Measurements from ENCODE around the gene SIMC1. TPM values are rescaled to one million over a fixed set of nuclear protein-coding genes. Genes with fewer than 3 reads are reported as not detected.
"Not testable (repeated sequence)": the region's sequence is repeated elsewhere in the genome, so short reads cannot be mapped to it uniquely, and the experiment has no call there.

Gene SIMC1
- total RNA-seq, 2 experiments from 2014 or later: 33.6 to 57.5 TPM

GRCh38 chr5:176222006-176222405 is 16.2 kb upstream of the SIMC1 start:
- H3K36me3 ChIP-seq (ENCODE audit: insufficient read depth, low read length); H3K27ac ChIP-seq (ENCODE audit: low read depth, low read length, poor library complexity, severe bottlenecking); POLR2A ChIA-PET; H3K4me1 ChIP-seq (ENCODE audit: insufficient read depth, low read length, poor library complexity, severe bottlenecking); H2AFZ ChIP-seq (ENCODE audit: low read length); H3K9me2 ChIP-seq (ENCODE audit: insufficient read depth, low read length); H3K9me3 ChIP-seq (ENCODE audit: low read length); H3K4me2 ChIP-seq (ENCODE audit: low read length); BruUV-seq (replicated peaks); H4K20me1 ChIP-seq (ENCODE audit: insufficient read depth, low read length); H3K79me2 ChIP-seq (ENCODE audit: insufficient read depth, low read depth, low read length); H3K4me3 ChIP-seq (ENCODE audit: low read depth, low read length, poor library complexity, severe bottlenecking); CTCF ChIA-PET (ENCODE audit: unreplicated experiment); intact Hi-C loops (cut with micrococcal nuclease; ENCODE audit: unreplicated experiment); DNase-seq (ENCODE audit: low spot score): not testable (repeated sequence)

- DNase-seq (ENCODE audit: low spot score); intact Hi-C loops (cut with micrococcal nuclease; ENCODE audit: unreplicated experiment); H3K27ac ChIP-seq (ENCODE audit: low read depth, low read length, poor library complexity, severe bottlenecking); POLR2A ChIA-PET; H3K4me3 ChIP-seq (ENCODE audit: low read depth, low read length, poor library complexity, severe bottlenecking); H3K36me3 ChIP-seq (ENCODE audit: insufficient read depth, low read length); H4K20me1 ChIP-seq (ENCODE audit: insufficient read depth, low read length); H3K79me2 ChIP-seq (ENCODE audit: insufficient read depth, low read depth, low read length); H3K4me2 ChIP-seq (ENCODE audit: low read length); H2AFZ ChIP-seq (ENCODE audit: low read length); CTCF ChIA-PET (ENCODE audit: unreplicated experiment); H3K9me2 ChIP-seq (ENCODE audit: insufficient read depth, low read length); H3K4me1 ChIP-seq (ENCODE audit: insufficient read depth, low read length, poor library complexity, severe bottlenecking); H3K9me3 ChIP-seq (ENCODE audit: low read length); BruUV-seq (replicated peaks): not testable (repeated sequence)
These were observed 9.9 kb upstream of the SIMC1 start for GRCh38 chr5:176228358-176228757.

GRCh38 chr5:176233253-176233652 is 5.0 kb upstream of the SIMC1 start:
- H3K36me3 ChIP-seq (ENCODE audit: insufficient read depth, low read length); H4K20me1 ChIP-seq (ENCODE audit: insufficient read depth, low read length); H2AFZ ChIP-seq (ENCODE audit: low read length); CTCF ChIA-PET (ENCODE audit: unreplicated experiment); H3K4me2 ChIP-seq (ENCODE audit: low read length); H3K27ac ChIP-seq (ENCODE audit: low read depth, low read length, poor library complexity, severe bottlenecking); H3K9me2 ChIP-seq (ENCODE audit: insufficient read depth, low read length); DNase-seq (ENCODE audit: low spot score); H3K4me3 ChIP-seq (ENCODE audit: low read depth, low read length, poor library complexity, severe bottlenecking); H3K79me2 ChIP-seq (ENCODE audit: insufficient read depth, low read depth, low read length); BruUV-seq (replicated peaks); H3K9me3 ChIP-seq (ENCODE audit: low read length); POLR2A ChIA-PET: not testable (repeated sequence)
- intact Hi-C loops (cut with micrococcal nuclease; ENCODE audit: unreplicated experiment): loop anchor here (10.0 kb wide), 1 partner anchor 152 kb away; the partner anchor contains the start of genes HIGD2A and NOP16
- H3K4me1 ChIP-seq (ENCODE audit: insufficient read depth, low read length, poor library complexity, severe bottlenecking): peaks cover 10% of the 10 kb centered on the region

- H3K4me2 ChIP-seq (ENCODE audit: low read length); CTCF ChIA-PET (ENCODE audit: unreplicated experiment); BruUV-seq (replicated peaks); H3K27ac ChIP-seq (ENCODE audit: low read depth, low read length, poor library complexity, severe bottlenecking); H3K79me2 ChIP-seq (ENCODE audit: insufficient read depth, low read depth, low read length); H3K9me3 ChIP-seq (ENCODE audit: low read length); H3K9me2 ChIP-seq (ENCODE audit: insufficient read depth, low read length); H4K20me1 ChIP-seq (ENCODE audit: insufficient read depth, low read length); H3K4me3 ChIP-seq (ENCODE audit: low read depth, low read length, poor library complexity, severe bottlenecking); H3K36me3 ChIP-seq (ENCODE audit: insufficient read depth, low read length): not testable (repeated sequence)
- peak; percentile 68 for TF ChIP-seq CTCF (conservative IDR thresholded peaks at IDR 0.05; ENCODE audit: low read length)
- DNase-seq (ENCODE audit: low spot score): peak; percentile 83
- intact Hi-C loops (cut with micrococcal nuclease; ENCODE audit: unreplicated experiment): loop anchor here (10.0 kb wide), 1 partner anchor 150 kb away; the partner anchor contains the start of genes HIGD2A and NOP16
- POLR2A ChIA-PET: interaction anchor here (0.6 kb wide), 1 partner anchor 876 kb away, joined by 4 read pairs; no protein-coding TSS in a partner anchor
- peak overlapping the region; percentile 15; the same call in 1 of the 2 replicates for H2AFZ ChIP-seq (ENCODE audit: low read length)
- peaks cover 10% of the 10 kb centered on the region for H3K4me1 ChIP-seq (ENCODE audit: insufficient read depth, low read length, poor library complexity, severe bottlenecking)
These were observed 3.1 kb upstream of the SIMC1 start for GRCh38 chr5:176235155-176235554.

- H3K27ac ChIP-seq (ENCODE audit: low read depth, low read length, poor library complexity, severe bottlenecking): peak overlapping the region; percentile 25
- POLR2A ChIA-PET; H2AFZ ChIP-seq (ENCODE audit: low read length); H3K9me3 ChIP-seq (ENCODE audit: low read length); BruUV-seq (replicated peaks); H3K4me2 ChIP-seq (ENCODE audit: low read length); H3K36me3 ChIP-seq (ENCODE audit: insufficient read depth, low read length); H4K20me1 ChIP-seq (ENCODE audit: insufficient read depth, low read length); H3K79me2 ChIP-seq (ENCODE audit: insufficient read depth, low read depth, low read length); DNase-seq (ENCODE audit: low spot score); CTCF ChIA-PET (ENCODE audit: unreplicated experiment); H3K9me2 ChIP-seq (ENCODE audit: insufficient read depth, low read length): not testable (repeated sequence)
- intact Hi-C loops (cut with micrococcal nuclease; ENCODE audit: unreplicated experiment): loop anchor here (10.0 kb wide), 1 partner anchor 146 kb away; the partner anchor contains the start of genes HIGD2A and NOP16
- peaks cover 10% of the 10 kb centered on the region for H3K4me1 ChIP-seq (ENCODE audit: insufficient read depth, low read length, poor library complexity, severe bottlenecking)
- peak overlapping the region; percentile 62 for H3K4me3 ChIP-seq (ENCODE audit: low read depth, low read length, poor library complexity, severe bottlenecking)
These were observed 540 bp downstream of the SIMC1 start for GRCh38 chr5:176238645-176239283.

- POLR2A ChIA-PET: not testable (repeated sequence)
These were observed 1.1 kb downstream of the SIMC1 start for GRCh38 chr5:176239304-176239703.

More at GRCh38 chr5:176239304-176239703, 1.1 kb downstream of the SIMC1 start:
- CTCF ChIA-PET (ENCODE audit: unreplicated experiment); H3K4me3 ChIP-seq (ENCODE audit: low read depth, low read length, poor library complexity, severe bottlenecking); H3K9me2 ChIP-seq (ENCODE audit: insufficient read depth, low read length); H3K36me3 ChIP-seq (ENCODE audit: insufficient read depth, low read length); H2AFZ ChIP-seq (ENCODE audit: low read length); H4K20me1 ChIP-seq (ENCODE audit: insufficient read depth, low read length); H3K9me3 ChIP-seq (ENCODE audit: low read length); DNase-seq (ENCODE audit: low spot score); H3K79me2 ChIP-seq (ENCODE audit: insufficient read depth, low read depth, low read length); H3K4me2 ChIP-seq (ENCODE audit: low read length); BruUV-seq (replicated peaks); H3K27ac ChIP-seq (ENCODE audit: low read depth, low read length, poor library complexity, severe bottlenecking): not testable (repeated sequence)
- intact Hi-C loops (cut with micrococcal nuclease; ENCODE audit: unreplicated experiment): loop anchor here (10.0 kb wide), 1 partner anchor 145 kb away; the partner anchor contains the start of genes HIGD2A and NOP16
- H3K4me1 ChIP-seq (ENCODE audit: insufficient read depth, low read length, poor library complexity, severe bottlenecking): peaks cover 10% of the 10 kb centered on the region
